ENCODE measurements around the gene FAM229A. TPM values are rescaled to one million over a fixed set of nuclear protein-coding genes. Genes with fewer than 3 reads are reported as not detected.

Gene FAM229A
- total and polyA plus RNA-seq, 2 of the 8 experiments (the other 6 are each of a cell fraction or from before 2014, with no cell fraction given) = 4.1 to 4.2 TPM

GRCh38 chr1:32356478-32356877 is 5.8 kb downstream of the FAM229A start:
- no peaks in the 10 kb centered on the region for H3K79me1 ChIP-seq (ENCODE audit: low read depth, low read length)

More at GRCh38 chr1:32356478-32356877, 5.8 kb downstream of the FAM229A start:
- Histone ChIP-seq H2BK20ac (ENCODE audit: low read length) (no peak overlapping the region), H3K23ac (ENCODE audit: insufficient read length) (no peak overlapping the region), H3K4ac (replicated peaks; ENCODE audit: insufficient read length, low read depth, low read length) (no peak overlapping the region), H3K4me3 (ENCODE audit: extremely low read depth in 1 of 4, insufficient read depth in 2 of 4, low read depth in 3 of 4, low read length in 4 of 4) (no peak overlapping the region), H3K4me1 (replicated peaks in 1 of 4; ENCODE audit: control insufficient read depth in 3 of 4, insufficient read depth in 4 of 4, low read length in 3 of 4) (peaks cover 0 to 9% (median 3%) of the 10 kb centered on the region in 4 experiments; a peak in 5 of 7 replicates), H3K36me3 (ENCODE audit: control insufficient read depth in 2 of 4, insufficient read depth in 4 of 4, low read length in 3 of 4) (no peaks in the 10 kb centered on the region), H3K9me3 (ENCODE audit: insufficient read depth in 2 of 2, low read depth in 1 of 2, low read length in 1 of 2) (no peaks in the 10 kb centered on the region; a peak in 1 of 4 replicates), H3K4me2 (ENCODE audit: insufficient read depth in 1 of 2, low read depth in 2 of 2, low read length in 2 of 2) (no peak overlapping the region), H3K56ac (replicated peaks; ENCODE audit: insufficient read length, low read depth, low read length) (no peak overlapping the region), H2AK5ac (ENCODE audit: low read depth, low read length) (no peak overlapping the region), H4K8ac (ENCODE audit: extremely low read depth, insufficient read depth, low read length) (no peak overlapping the region), H4K91ac (replicated peaks; ENCODE audit: insufficient read length, low read length) (no peak overlapping the region), H4K5ac (ENCODE audit: insufficient read length, low read depth, low read length) (no peak overlapping the region), H2BK12ac (ENCODE audit: low read depth, low read length) (no peak overlapping the region), H3K14ac (ENCODE audit: insufficient read length) (no peak overlapping the region), H3K27ac (ENCODE audit: low read depth, low read length) (no peak overlapping the region), H4K20me1 (replicated peaks in 1 of 2; ENCODE audit: control insufficient read depth in 1 of 2, insufficient read depth in 2 of 2, low read length in 2 of 2) (peaks cover 0 to 2% of the 10 kb centered on the region in 2 experiments), H3K79me2 (ENCODE audit: control insufficient read depth in 1 of 2, insufficient read depth in 2 of 2, low read length in 2 of 2) (no peaks in the 10 kb centered on the region), H3K18ac (ENCODE audit: extremely low read depth, low read length) (no peak overlapping the region), H2BK120ac (replicated peaks; ENCODE audit: low read depth, low read length) (no peak overlapping the region), H2BK5ac (ENCODE audit: low read depth, low read length) (no peak overlapping the region), H3K9ac (replicated peaks in 1 of 4; ENCODE audit: extremely low read depth in 1 of 4, low read depth in 3 of 4, low read length in 3 of 4) (no peak overlapping the region), H3K23me2 (ENCODE audit: low read depth, low read length) (peaks cover 5% of the 10 kb centered on the region; the same call in 1 of the 2 replicates), H2AFZ (ENCODE audit: low read length) (no peak overlapping the region), H2BK15ac (ENCODE audit: low read length) (no peak overlapping the region), H3K27me3 (replicated peaks in 1 of 4; ENCODE audit: control insufficient read depth in 3 of 4, extremely low read depth in 1 of 4, insufficient read depth in 3 of 4, low read length in 3 of 4) (peaks cover 3 to 16% (median 12%) of the 10 kb centered on the region in 4 experiments)
- ChIA-PET CTCF (ENCODE audit: partially characterized antibody) (no interaction called here), POLR2A (ENCODE audit: partially characterized antibody) (interaction anchor here (1.1 to 17.1 kb wide), 3 partner anchors 10 to 23 kb away, joined by 3 to 321 read pairs (median 5); partner anchors contain the start of gene MARCKSL1)
- TF ChIP-seq KDM5A (IDR thresholded peaks at IDR 0.05; ENCODE audit: low read length) (no peak), CREB1 (IDR thresholded peaks at IDR 0.05) (no peak), HDAC6 (IDR thresholded peaks at IDR 0.05; ENCODE audit: low read depth, low read length) (no peak), GTF2F1 (IDR thresholded peaks at IDR 0.05; ENCODE audit: borderline replicate concordance, low read depth, low read length) (no peak), SRF (IDR thresholded peaks at IDR 0.05; ENCODE audit: low read depth, low read length) (no peak), BACH1 (IDR thresholded peaks at IDR 0.05; ENCODE audit: low read length) (no peak), RXRA (IDR thresholded peaks at IDR 0.05; ENCODE audit: insufficient read depth, low read depth, low read length) (no peak)
- FAIRE-seq = no peak
- 93% methylated on average over 1 of the region's 1 CpG; no CpG with 5 or more reads in 1 of the 2 experiments for WGBS, 2 experiments (ENCODE audit: extremely low coverage in 1 of 2, insufficient coverage in 1 of 2, insufficient read length in 1 of 2, insufficient replicate concordance in 2 of 2, low coverage in 1 of 2, low lambda C conversion rate in 2 of 2, missing lambda C conversion rate in 1 of 2)
- DNase-seq (ENCODE audit: low read depth in 1 of 2, low spot score in 2 of 2) = no peak
